T-helper 22 cell (primary cell): ENCODE data around the gene URAD.

Experiments used
- DNase-seq: peaks from one replicate; pipeline ENCODE4 v3.0.0-alpha.2; 2020; ENCODE audit warnings: low read depth

The URAD gene

GRCh38 chr13:27956576-27957300 is 31.8 kb downstream of the URAD start:
- no peak for DNase-seq

- DNase-seq: no peak
These were observed 33.4 kb downstream of the URAD start for GRCh38 chr13:27955014-27955591.

DNA sequence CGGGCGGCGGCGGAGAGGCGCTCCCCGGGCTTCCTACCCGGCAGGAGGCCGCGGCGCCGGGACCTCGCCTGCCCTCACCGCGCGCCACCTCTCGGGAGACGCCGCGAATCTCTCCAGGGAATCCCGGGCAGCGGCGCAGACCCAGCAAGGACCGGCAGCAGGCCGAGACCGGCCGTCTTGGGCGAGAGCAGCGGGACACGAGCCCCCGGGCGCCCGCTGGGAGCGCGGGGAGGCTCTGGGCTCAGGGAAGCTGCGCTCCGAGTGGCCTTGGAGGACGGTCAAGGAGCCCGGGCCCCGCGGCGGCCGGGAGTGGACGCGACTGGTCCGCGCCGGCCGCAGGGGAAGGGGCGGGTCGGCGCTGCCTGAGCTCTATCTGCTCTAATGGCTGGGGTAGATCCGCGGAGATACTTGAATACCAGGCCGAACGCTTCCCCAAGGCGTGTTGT is 34.1 kb downstream of the URAD start:
- DNase-seq: no peak

GRCh38 chr13:27953676-27954405 is 34.7 kb downstream of the URAD start:
- DNase-seq: no peak

DNA sequence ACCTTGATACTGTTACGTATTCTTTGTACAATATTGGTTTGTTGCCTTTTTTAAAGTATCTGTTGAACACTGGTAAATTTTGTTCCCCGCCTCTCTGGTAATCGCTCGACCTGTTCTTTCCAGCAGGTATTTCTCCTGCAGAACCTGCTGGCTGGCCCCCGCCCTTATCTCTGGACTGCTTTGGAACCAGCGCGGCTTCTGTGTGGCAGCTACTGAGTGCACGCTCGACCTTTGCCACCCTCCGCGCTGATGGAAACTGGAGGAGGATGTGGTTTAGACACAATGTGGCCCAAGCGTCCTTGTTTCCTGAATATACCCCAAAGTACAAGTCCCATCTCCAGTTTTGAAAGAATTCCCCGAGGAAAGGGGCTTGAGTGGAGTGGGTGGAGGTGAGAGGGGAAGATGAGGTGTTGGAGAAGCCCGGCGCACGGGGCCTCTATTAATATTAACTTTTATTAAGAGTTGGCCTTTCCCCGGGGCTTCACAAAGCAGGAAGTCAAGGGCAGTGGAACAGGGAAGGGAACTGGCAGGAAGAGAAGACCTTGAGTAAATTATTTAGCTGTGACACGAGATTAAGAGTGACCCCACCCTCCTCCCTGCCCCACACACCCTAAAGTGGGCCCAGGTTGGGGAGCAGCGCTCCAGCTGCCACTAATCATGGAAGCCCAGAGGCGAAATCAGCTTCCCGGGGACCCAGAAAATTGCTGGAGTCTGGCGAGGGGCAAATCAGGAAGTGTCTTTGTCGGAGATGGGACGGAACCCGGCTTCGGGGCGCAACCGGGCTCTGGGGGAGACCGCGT is 35.4 kb downstream of the URAD start:
- no peak for DNase-seq

GRCh38 chr13:27942972-27943371 is 45.5 kb downstream of the URAD start:
- DNase-seq: no peak

DNA sequence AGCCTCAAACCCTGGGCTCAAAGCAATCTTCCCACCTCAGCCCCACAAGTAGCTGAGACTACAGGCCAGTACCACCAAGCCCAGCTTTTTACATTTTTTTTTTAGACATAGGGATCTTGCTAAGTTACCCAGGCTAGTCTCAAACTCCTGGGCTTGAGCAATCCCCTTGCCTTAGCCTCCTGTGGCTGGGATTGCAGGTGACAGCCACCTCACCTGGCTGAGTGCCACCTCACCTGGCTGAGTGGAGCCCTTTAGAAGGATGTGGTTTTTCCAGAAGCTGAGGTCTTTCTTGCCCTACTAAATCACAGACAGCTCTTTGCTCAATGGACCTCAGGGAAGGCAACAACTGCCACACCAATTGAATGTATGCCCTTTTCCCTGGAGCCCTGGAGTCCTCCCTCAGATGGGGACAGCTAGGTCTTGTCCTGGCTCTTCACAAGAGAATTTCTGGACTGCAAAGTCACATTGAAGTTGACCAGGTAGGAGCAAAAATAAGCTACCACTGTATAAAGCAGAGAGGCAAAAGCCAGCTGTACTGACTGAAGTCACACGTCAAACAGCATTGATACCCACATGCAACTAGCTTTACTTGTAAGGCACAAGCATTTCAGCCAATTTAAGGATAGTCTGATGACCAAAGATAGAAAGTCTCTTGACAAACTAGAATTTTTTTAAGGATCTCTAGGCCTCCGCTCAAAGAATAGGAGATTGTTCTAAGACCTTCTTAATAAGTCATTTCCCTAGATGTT is 54.7 kb downstream of the URAD start:
- no peak for DNase-seq

GRCh38 chr13:27933118-27933517 is 55.4 kb downstream of the URAD start:
- no peak for DNase-seq

GRCh38 chr13:27929868-27930267 is 58.6 kb downstream of the URAD start:
- no peak for DNase-seq

DNA sequence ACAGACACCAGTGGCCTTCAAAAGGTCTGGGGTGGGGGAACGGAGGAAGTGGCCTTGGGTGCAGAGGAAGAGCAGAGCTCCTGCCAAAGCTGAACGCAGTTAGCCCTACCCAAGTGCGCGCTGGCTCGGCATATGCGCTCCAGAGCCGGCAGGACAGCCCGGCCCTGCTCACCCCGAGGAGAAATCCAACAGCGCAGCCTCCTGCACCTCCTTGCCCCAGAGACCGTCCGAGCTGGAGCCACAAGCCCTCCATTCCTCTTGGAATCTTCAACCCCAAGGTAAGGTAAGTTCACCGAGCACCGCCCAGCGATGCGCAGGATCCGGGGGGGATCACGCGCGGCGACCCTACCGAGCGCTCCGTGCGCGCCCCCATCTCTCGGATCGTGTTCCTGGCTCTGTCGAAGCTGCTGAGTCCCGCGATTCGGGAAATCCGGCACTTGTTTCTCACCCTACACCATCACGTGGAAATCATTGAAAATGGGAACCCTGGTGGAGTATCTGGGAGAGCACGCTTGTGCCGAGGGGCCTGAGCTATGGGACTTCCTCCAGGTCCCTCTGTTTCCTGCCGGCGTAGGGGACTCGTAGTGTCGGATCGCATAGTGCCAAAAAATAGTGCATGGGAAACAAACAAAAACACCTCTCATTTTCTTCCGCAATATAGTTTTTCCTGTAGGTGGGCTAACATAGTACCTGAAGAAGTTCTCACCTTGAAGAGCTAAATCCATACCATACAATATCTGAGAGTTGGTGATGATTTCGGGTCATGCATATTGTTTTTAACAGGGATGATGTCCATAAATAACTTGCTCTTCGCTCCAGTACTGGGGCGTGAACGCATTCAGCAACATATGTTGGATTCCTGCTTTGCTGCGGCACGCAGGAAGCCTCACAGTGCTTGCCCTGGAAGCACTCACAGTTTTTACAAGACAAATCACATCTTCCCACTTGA is 59.4 kb downstream of the URAD start:
- no peak for DNase-seq

DNA sequence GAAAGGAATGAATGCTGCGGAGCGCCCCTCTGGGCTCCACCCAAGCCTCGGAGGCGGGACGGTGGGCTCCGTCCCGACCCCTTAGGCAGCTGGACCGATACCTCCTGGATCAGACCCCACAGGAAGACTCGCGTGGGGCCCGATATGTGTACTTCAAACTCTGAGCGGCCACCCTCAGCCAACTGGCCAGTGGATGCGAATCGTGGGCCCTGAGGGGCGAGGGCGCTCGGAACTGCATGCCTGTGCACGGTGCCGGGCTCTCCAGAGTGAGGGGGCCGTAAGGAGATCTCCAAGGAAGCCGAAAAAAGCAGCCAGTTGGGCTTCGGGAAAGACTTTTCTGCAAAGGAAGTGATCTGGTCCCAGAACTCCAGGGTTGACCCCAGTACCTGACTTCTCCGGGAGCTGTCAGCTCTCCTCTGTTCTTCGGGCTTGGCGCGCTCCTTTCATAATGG is 60.1 kb downstream of the URAD start:
- no peak for DNase-seq
